ENCODE measurements around the gene SOAT2.

The SOAT2 gene

GRCh38 chr12:53171725-53172329 is 68.5 kb downstream of the SOAT2 start:
- Histone ChIP-seq H3K9me3 (no peaks in the 10 kb centered on the region), H3K36me3 (peaks cover 27 to 61% (median 33%) of the 10 kb centered on the region in 3 donors), H3K27me3 (no peaks in the 10 kb centered on the region), H3K4me3 (no peak overlapping the region), H3K4me1 (peaks cover 0 to 20% (median 0%) of the 10 kb centered on the region in 4 donors), H3K27ac (no peak overlapping the region)
- TF ChIP-seq CTCF (IDR thresholded peaks at IDR 0.05) = no peak
- intact Hi-C loops (cut with DNase I; ENCODE audit: low total_unique reads) = no loop called here
- no peak for DNase-seq

GRCh38 chr12:53172352-53172751 is 69.1 kb downstream of the SOAT2 start:
- Histone ChIP-seq H3K27ac (no peak overlapping the region), H3K4me1 (peaks cover 0 to 20% (median 0%) of the 10 kb centered on the region in 4 donors), H3K27me3 (no peaks in the 10 kb centered on the region), H3K36me3 (peaks cover 27 to 56% (median 32%) of the 10 kb centered on the region in 3 donors), H3K9me3 (no peaks in the 10 kb centered on the region), H3K4me3 (no peak overlapping the region)
- intact Hi-C loops (cut with DNase I; ENCODE audit: low total_unique reads) = no loop called here
- DNase-seq = no peak
- TF ChIP-seq CTCF (IDR thresholded peaks at IDR 0.05) = no peak

- Histone ChIP-seq H3K27ac (no peak overlapping the region), H3K27me3 (no peaks in the 10 kb centered on the region), H3K36me3 (peaks cover 27 to 48% (median 29%) of the 10 kb centered on the region in 3 donors), H3K9me3 (no peaks in the 10 kb centered on the region), H3K4me1 (peaks cover 0 to 20% (median 0%) of the 10 kb centered on the region in 4 donors), H3K4me3 (no peak overlapping the region)
- intact Hi-C loops (cut with DNase I; ENCODE audit: low total_unique reads) = no loop called here
- TF ChIP-seq CTCF (IDR thresholded peaks at IDR 0.05) = no peak
- peak in 1 of 2 donors; percentile 41 for DNase-seq
Observed at GRCh38 chr12:53173085-53173715, 69.9 kb downstream of the SOAT2 start.
